ENCODE measurements around the gene IFT20. TPM values are rescaled to one million over a fixed set of nuclear protein-coding genes. Genes with fewer than 3 reads are reported as not detected.

The IFT20 gene
- total and polyA plus RNA-seq, 4 experiments from 2014 or later: 38.7 to 63.7 (median 43.3) TPM

Small RNA genes within 50 kb of the gene (microRNA-seq; reads per million reads assigned to microRNA genes)
- 0.72 reads per million for gene MIR4723 (ENCODE audit: borderline microRNAs expressed, borderline number of aligned reads, borderline replicate concordance)

Other genes starting within 250 kb of the IFT20 start
- 1 to 10 TPM; 2.4 to 2.6 TPM for gene TMEM97, start 16.3 kb downstream of the IFT20 start, total RNA-seq
- 1 to 10 TPM; 5.5 to 6.2 TPM for gene TMEM97, start 16.3 kb downstream of the IFT20 start, polyA plus RNA-seq
- 10 to 100 TPM; 26.2 to 32.1 TPM for gene TNFAIP1, start 289 bp upstream of the IFT20 start, total RNA-seq
- 10 to 100 TPM in 1 of 2 donors, 1 to 10 TPM in 1; 4.1 to 16.1 TPM for gene TNFAIP1, start 289 bp upstream of the IFT20 start, polyA plus RNA-seq
- gene POLDIP2, start 22.1 kb upstream of the IFT20 start, total RNA-seq: 10 to 100 TPM; 27.8 to 28.7 TPM
- 100 to 1,000 TPM in 1 of 2 donors, 10 to 100 TPM in 1; 67.8 to 125 TPM for gene POLDIP2, start 22.1 kb upstream of the IFT20 start, polyA plus RNA-seq
- not detected for gene SEBOX, start 29.7 kb upstream of the IFT20 start, total RNA-seq
- gene SEBOX, start 29.7 kb upstream of the IFT20 start, polyA plus RNA-seq: not detected
- under 1 TPM in 1 of 2 experiments, not detected in 1; 0.28 TPM for gene VTN, start 34.8 kb upstream of the IFT20 start, total RNA-seq
- not detected for gene VTN, start 34.8 kb upstream of the IFT20 start, polyA plus RNA-seq
- gene SARM1, start 36.2 kb upstream of the IFT20 start, total RNA-seq: 10 to 100 TPM; 37.6 to 40.3 TPM
- 1 to 10 TPM; 7.3 to 9.7 TPM for gene SARM1, start 36.2 kb upstream of the IFT20 start, polyA plus RNA-seq
- gene SLC46A1, start 70.7 kb upstream of the IFT20 start, total RNA-seq: 1 to 10 TPM; 2.4 to 2.6 TPM
- 1 to 10 TPM in 1 of 2 donors, not detected in 1; 2.3 TPM for gene SLC46A1, start 70.7 kb upstream of the IFT20 start, polyA plus RNA-seq
- gene SLC13A2, start 138.2 kb upstream of the IFT20 start, total RNA-seq: not detected
- gene SLC13A2, start 138.2 kb upstream of the IFT20 start, polyA plus RNA-seq: not detected
- not detected for gene FOXN1, start 170.9 kb upstream of the IFT20 start, total RNA-seq
- not detected for gene FOXN1, start 170.9 kb upstream of the IFT20 start, polyA plus RNA-seq
- gene UNC119, start 217.2 kb upstream of the IFT20 start, total RNA-seq: 10 to 100 TPM; 38.8 to 39.6 TPM
- 10 to 100 TPM; 31.8 to 44.0 TPM for gene UNC119, start 217.2 kb upstream of the IFT20 start, polyA plus RNA-seq
- 10 to 100 TPM; 57.9 to 58.2 TPM for gene PIGS, start 236.1 kb upstream of the IFT20 start, total RNA-seq
- gene PIGS, start 236.1 kb upstream of the IFT20 start, polyA plus RNA-seq: 10 to 100 TPM; 57.3 to 69.8 TPM
- 10 to 100 TPM; 30.1 to 33.7 TPM for gene ALDOC, start 241.4 kb upstream of the IFT20 start, total RNA-seq
- gene ALDOC, start 241.4 kb upstream of the IFT20 start, polyA plus RNA-seq: 10 to 100 TPM; 50.2 to 62.2 TPM